MCF 10A (cell line): ENCODE data around the gene MGA. TPM values are rescaled to one million over a fixed set of nuclear protein-coding genes. Genes with fewer than 3 reads are reported as not detected.
A peak's percentile ranks its signal among the peaks of the same experiment; 100 is the strongest.

ENCODE experiments used
- BruUV-seq: library from RNA; stranded (reverse); fragments of 400-500 nt; replicated peaks from 2 replicates; lab custom pipeline; 2021; lab: Mats Ljungman, UMichigan
- CTCF ChIA-PET: fragments of 300-600 bp; sonication (Branson Sonifier 250); formaldehyde crosslinking; extraction: SDS; loops from one replicate; lab custom pipeline; 2021; ENCODE audit warnings: antibody characterized with exemption, inconsistent platforms; lab: Yijun Ruan, JAX
- POLR2A ChIA-PET: fragments of 300-600, 350-650 bp; sonication (Branson Sonifier 250); formaldehyde crosslinking; extraction: SDS; loops from one replicate; lab custom pipeline; 2020; ENCODE audit warnings: antibody characterized with exemption, inconsistent platforms; lab: Yijun Ruan, JAX
- DNase-seq: peaks from one replicate; pipeline ENCODE4 v3.0.0-alpha.2; 2018; ENCODE audit not compliant: unreplicated experiment
- H3K27ac Mint-ChIP-seq: one replicate; pipeline ENCODE4 v1.8.0; 2022; ENCODE audit warnings: mild to moderate bottlenecking, low read depth, mixed read lengths; ENCODE audit not compliant: unreplicated experiment
- H3K27me3 Mint-ChIP-seq: one replicate; pipeline ENCODE4 v1.8.0; 2022; ENCODE audit warnings: mixed read lengths; ENCODE audit not compliant: insufficient read depth, unreplicated experiment
- H3K36me3 Mint-ChIP-seq: one replicate; pipeline ENCODE4 v1.8.0; 2022; ENCODE audit warnings: mild to moderate bottlenecking, moderate library complexity, mixed read lengths; ENCODE audit not compliant: insufficient read depth, unreplicated experiment
- H3K4me1 Mint-ChIP-seq: one replicate; pipeline ENCODE4 v1.8.0; 2022; ENCODE audit warnings: mixed read lengths; ENCODE audit not compliant: insufficient read depth, unreplicated experiment
- H3K4me3 Mint-ChIP-seq: one replicate; pipeline ENCODE4 v1.8.0; 2022; ENCODE audit warnings: mild to moderate bottlenecking, moderate library complexity, mixed read lengths; ENCODE audit not compliant: unreplicated experiment
- H3K9me3 Mint-ChIP-seq: one replicate; pipeline ENCODE4 v1.8.0; 2022; ENCODE audit warnings: mixed read lengths; ENCODE audit not compliant: unreplicated experiment
- intact Hi-C: fragments of 100-400 bp; cut with micrococcal nuclease; formaldehyde crosslinking; loops from 2 replicates; pipeline ENCODE4 v1.14.1; 2022
- total RNA-seq: library from RNA; stranded (reverse); gene quantifications from 2 replicates; pipeline ENCODE4 v1.2.3, GENCODE V29; 2022
- TF ChIP-seq, protein P1 (sequence below): fragments of 200-600 bp; IDR thresholded peaks from one replicate; pipeline ENCODE4 v1.8.0; 2022; ENCODE audit warnings: antibody characterized with exemption, mild to moderate bottlenecking; ENCODE audit not compliant: unreplicated experiment

MGA gene
- total RNA-seq, 1 experiment from 2014 or later: 17.5 TPM

DNA sequence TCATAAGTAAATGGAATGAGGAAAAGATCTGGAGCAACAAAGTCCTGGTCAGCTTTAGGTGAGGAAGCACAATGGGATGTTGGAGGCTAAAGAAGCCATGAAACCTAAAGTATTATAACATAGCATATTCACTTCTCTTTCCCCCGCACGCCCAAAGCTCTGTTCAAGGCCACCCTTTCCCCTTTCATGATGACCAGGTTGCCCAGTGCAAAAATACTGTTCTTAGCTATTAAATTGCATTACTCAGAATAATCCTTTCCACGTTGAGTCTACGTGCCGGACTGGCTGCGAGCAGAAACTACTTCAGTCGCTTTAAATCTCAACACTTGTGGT lies 113.5 kb downstream of the MGA start:
- Mint-ChIP-seq H3K9me3 (no peaks in the 10 kb centered on the region), H3K4me1 (peaks cover 35% of the 10 kb centered on the region), H3K27me3 (no peaks in the 10 kb centered on the region), H3K27ac (peak overlapping the region; percentile 85), H3K36me3 (peaks cover 13% of the 10 kb centered on the region), H3K4me3 (peak overlapping the region; percentile 92)
- POLR2A ChIA-PET: interaction anchor here (0.7 to 19.2 kb wide), 17 partner anchors 11 to 295 kb away, joined by 3 to 486 read pairs (median 4); partner anchors contain the start of genes EHD4, JMJD7, MGA and PLA2G4B
- TF ChIP-seq, protein P1, sequence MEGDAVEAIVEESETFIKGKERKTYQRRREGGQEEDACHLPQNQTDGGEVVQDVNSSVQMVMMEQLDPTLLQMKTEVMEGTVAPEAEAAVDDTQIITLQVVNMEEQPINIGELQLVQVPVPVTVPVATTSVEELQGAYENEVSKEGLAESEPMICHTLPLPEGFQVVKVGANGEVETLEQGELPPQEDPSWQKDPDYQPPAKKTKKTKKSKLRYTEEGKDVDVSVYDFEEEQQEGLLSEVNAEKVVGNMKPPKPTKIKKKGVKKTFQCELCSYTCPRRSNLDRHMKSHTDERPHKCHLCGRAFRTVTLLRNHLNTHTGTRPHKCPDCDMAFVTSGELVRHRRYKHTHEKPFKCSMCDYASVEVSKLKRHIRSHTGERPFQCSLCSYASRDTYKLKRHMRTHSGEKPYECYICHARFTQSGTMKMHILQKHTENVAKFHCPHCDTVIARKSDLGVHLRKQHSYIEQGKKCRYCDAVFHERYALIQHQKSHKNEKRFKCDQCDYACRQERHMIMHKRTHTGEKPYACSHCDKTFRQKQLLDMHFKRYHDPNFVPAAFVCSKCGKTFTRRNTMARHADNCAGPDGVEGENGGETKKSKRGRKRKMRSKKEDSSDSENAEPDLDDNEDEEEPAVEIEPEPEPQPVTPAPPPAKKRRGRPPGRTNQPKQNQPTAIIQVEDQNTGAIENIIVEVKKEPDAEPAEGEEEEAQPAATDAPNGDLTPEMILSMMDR: no peak
- DNase-seq: no peak
- CTCF ChIA-PET: interaction anchor here (0.6 to 11.2 kb wide), 32 partner anchors 9 to 364 kb away, joined by 3 to 249 read pairs (median 5); no protein-coding TSS in a partner anchor
- intact Hi-C loops: loop anchor here (1.0 to 5.0 kb wide), 3 partner anchors 33 to 216 kb away; partner anchors contain the start of genes EHD4 and TYRO3
- no TSS peak for BruUV-seq

DNA sequence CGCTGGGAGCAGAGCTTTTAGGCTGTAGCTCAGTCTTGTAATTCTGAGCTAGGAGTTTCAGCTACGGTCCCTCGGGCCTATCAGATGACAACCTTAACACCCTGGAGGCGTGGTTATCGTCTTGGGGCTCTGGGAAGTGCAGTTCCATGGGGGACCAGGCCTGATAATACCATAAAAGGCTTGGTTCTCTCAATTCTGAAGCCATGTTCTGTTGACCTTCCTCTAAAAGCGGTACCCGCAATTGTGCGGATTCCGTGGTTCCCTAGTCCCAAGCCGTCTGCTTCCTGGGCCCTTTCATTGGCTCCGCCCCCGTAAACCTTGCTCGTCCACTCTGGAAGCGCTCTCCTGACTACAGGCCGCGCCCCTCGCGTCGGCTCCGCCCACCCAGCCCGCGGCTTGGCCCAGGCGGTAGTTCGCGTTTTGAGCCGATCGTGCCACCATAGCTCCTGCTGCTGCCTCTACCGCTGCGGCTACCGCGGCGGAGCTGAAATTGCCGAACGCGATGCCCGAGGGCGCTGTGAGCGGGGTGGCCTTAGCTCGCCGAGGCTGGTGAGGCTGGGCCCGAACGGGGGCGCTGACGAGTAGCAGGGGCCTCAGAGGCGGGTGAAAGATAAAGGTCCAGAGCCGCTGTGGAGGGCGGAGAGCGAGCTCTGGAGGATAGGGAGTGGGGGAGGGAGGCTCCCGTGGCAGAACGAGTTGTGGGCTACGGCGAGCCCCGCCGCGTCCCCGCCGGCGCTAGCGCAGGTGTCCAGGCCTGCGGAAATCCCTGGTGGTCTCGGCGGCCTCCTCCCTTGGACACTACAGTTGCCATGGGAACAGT lies 114.1 kb downstream of the MGA start, which contains the start of gene MAPKBP1:
MAPKBP1 (plus strand) TSS at position 423 of the 820 bp plus-strand sequence. CDS start 792 bp downstream, outside the sequence.
- peaks cover 35% of the 10 kb centered on the region for H3K4me1 Mint-ChIP-seq
- intact Hi-C loops: loop anchor here (1.0 to 5.0 kb wide), 3 partner anchors 32 to 217 kb away; partner anchors contain the start of genes EHD4 and TYRO3
- ChIA-PET POLR2A (interaction anchor here (0.6 to 19.2 kb wide), 19 partner anchors 16 to 994 kb away, joined by 3 to 486 read pairs (median 4); partner anchors contain the start of genes EHD4, JMJD7, MGA and PLA2G4B), CTCF (interaction anchor here (0.6 to 11.2 kb wide), 29 partner anchors 8 to 364 kb away, joined by 3 to 249 read pairs (median 5); no protein-coding TSS in a partner anchor)
- H3K27me3 Mint-ChIP-seq: no peaks in the 10 kb centered on the region
- H3K4me3 Mint-ChIP-seq: peak within 1 kb of the TSS; percentile 92
- H3K27ac Mint-ChIP-seq: peak within 1 kb of the TSS; percentile 85
- BruUV-seq: no TSS peak
- TF ChIP-seq, protein P1: peak; percentile 58
- no peaks in the 10 kb centered on the region for H3K9me3 Mint-ChIP-seq
- H3K36me3 Mint-ChIP-seq: peaks cover 13% of the 10 kb centered on the region
- DNase-seq: peak; percentile 98

DNA sequence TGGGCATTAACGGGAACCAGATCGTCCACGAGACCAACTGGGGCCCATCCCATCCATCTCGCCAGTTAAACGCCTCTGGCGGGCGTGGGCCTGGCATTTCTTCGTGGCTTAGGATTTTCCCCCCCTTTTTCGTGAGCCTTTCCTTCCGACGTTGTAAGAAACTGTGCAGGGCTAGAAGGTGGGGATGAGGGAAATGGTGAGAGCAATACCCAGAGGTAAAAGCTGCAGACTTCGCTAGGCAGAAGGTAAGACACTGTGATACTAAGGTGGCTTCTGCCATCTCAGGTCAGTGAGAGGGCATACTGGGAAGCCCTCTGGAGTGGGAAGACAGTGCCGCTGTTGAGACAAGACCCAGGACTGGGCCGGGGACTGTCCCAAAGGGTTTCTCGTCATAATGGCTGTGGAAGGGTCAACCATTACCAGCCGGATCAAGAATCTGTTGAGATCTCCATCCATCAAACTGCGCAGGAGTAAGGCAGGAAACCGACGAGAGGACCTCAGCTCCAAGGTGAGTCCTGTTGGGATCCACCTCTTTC lies 114.7 kb downstream of the MGA start:
- TSS peak; percentile 55 for BruUV-seq
- H3K36me3 Mint-ChIP-seq: peaks cover 15% of the 10 kb centered on the region
- peaks cover 42% of the 10 kb centered on the region for H3K4me1 Mint-ChIP-seq

More for the DNA sequence above, 114.7 kb downstream of the MGA start:
- intact Hi-C loops: loop anchor here (1.0 to 5.0 kb wide), 3 partner anchors 31 to 218 kb away; partner anchors contain the start of genes EHD4 and TYRO3
- ChIA-PET CTCF (interaction anchor here (0.6 to 11.2 kb wide), 12 partner anchors 9 to 363 kb away, joined by 3 to 249 read pairs (median 8); no protein-coding TSS in a partner anchor), POLR2A (interaction anchor here (0.6 to 19.2 kb wide), 12 partner anchors 17 to 995 kb away, joined by 3 to 486 read pairs (median 4); partner anchors contain the start of genes EHD4, JMJD7 and MGA)
- Mint-ChIP-seq H3K9me3 (no peaks in the 10 kb centered on the region), H3K27ac (peak overlapping the region; percentile 85), H3K4me3 (peak overlapping the region; percentile 92), H3K27me3 (no peaks in the 10 kb centered on the region)
- no peak for DNase-seq
- TF ChIP-seq, protein P1: no peak
